ENCODE data around the gene LAMA3.

DNA sequence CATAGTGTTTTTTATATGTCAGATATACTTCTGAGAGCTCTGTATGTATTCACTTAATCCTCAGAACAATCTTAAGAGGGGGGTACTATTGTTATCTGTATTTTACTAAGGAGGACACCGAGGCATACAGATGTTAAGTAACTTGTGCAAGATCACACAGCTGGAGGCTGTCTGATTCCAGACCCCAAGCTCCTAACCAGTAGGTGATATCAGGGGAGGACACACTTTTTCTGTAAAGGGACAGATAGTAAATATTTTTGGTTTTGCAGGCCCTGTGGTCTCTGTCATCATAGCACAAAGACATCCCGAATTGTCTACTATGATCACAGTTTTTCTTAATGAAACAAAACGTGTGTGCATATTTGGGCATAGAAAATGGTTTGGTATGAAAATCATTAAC, 143.7 kb downstream of the LAMA3 start:
- no peak for TF ChIP-seq EZH2 (IDR thresholded peaks at IDR 0.05; ENCODE audit: low read length, missing control alignments)
- TF ChIP-seq, protein P1, sequence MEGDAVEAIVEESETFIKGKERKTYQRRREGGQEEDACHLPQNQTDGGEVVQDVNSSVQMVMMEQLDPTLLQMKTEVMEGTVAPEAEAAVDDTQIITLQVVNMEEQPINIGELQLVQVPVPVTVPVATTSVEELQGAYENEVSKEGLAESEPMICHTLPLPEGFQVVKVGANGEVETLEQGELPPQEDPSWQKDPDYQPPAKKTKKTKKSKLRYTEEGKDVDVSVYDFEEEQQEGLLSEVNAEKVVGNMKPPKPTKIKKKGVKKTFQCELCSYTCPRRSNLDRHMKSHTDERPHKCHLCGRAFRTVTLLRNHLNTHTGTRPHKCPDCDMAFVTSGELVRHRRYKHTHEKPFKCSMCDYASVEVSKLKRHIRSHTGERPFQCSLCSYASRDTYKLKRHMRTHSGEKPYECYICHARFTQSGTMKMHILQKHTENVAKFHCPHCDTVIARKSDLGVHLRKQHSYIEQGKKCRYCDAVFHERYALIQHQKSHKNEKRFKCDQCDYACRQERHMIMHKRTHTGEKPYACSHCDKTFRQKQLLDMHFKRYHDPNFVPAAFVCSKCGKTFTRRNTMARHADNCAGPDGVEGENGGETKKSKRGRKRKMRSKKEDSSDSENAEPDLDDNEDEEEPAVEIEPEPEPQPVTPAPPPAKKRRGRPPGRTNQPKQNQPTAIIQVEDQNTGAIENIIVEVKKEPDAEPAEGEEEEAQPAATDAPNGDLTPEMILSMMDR (conservative IDR thresholded peaks at IDR 0.05 in 1 of 2, IDR thresholded peaks at IDR 0.05 in 1 of 2; ENCODE audit: low read depth in 1 of 2, low read length in 2 of 2), result no peak
